Retina (tissue), 1 donor: Measurements from ENCODE around the gene FLT3LG.
"Not testable (repeated sequence)": the region's sequence is repeated elsewhere in the genome, so short reads cannot be mapped to it uniquely, and the experiment has no call there.

ENCODE experiments used
- DNase-seq: peaks from one replicate; pipeline ENCODE4 v3.0.0-alpha.2; 2016

Gene FLT3LG

GRCh38 chr19:49463960-49464740, 9.9 kb upstream of the FLT3LG start:
- no peak for DNase-seq

GRCh38 chr19:49465371-49465770, 8.6 kb upstream of the FLT3LG start:
- DNase-seq = no peak

GRCh38 chr19:49468199-49468598, 5.8 kb upstream of the FLT3LG start:
- DNase-seq = no peak

GRCh38 chr19:49468746-49469447, 5.1 kb upstream of the FLT3LG start:
- no peak for DNase-seq

- DNase-seq = no peak
Measured at GRCh38 chr19:49469828-49470614, 4.0 kb upstream of the FLT3LG start.

- no peak for DNase-seq
Measured at GRCh38 chr19:49470615-49470978, 3.4 kb upstream of the FLT3LG start.

GRCh38 chr19:49472936-49473335, 1.1 kb upstream of the FLT3LG start:
- no peak for DNase-seq

GRCh38 chr19:49473501-49473867, 531 bp upstream of the FLT3LG start:
- not testable (repeated sequence) for DNase-seq

GRCh38 chr19:49474542-49474924, 518 bp downstream of the FLT3LG start:
- peak; percentile 21 for DNase-seq

GRCh38 chr19:49475191-49475917, 1.3 kb downstream of the FLT3LG start:
- DNase-seq = no peak

- peak; percentile 71 for DNase-seq
Measured at GRCh38 chr19:49475995-49476880, 2.2 kb downstream of the FLT3LG start.

GRCh38 chr19:49479975-49480628, 6.1 kb downstream of the FLT3LG start:
- DNase-seq = no peak

- no peak for DNase-seq
Measured at GRCh38 chr19:49481020-49481683, 7.1 kb downstream of the FLT3LG start.

GRCh38 chr19:49486232-49486631, 12.2 kb downstream of the FLT3LG start:
- no peak for DNase-seq

GRCh38 chr19:49486710-49487276, 12.8 kb downstream of the FLT3LG start:
- DNase-seq = no peak

- peak; percentile 99 for DNase-seq
Measured at GRCh38 chr19:49487277-49488045, 13.4 kb downstream of the FLT3LG start, which contains the start of gene RPL13A. Gene RPL13A (plus strand): TSS chr19:49487608. CDS start chr19:49487630, 22 bp downstream.

- no peak for DNase-seq
Measured at GRCh38 chr19:49488046-49488862, 14.2 kb downstream of the FLT3LG start.

- no peak for DNase-seq
Measured at GRCh38 chr19:49488863-49489537, 15.0 kb downstream of the FLT3LG start.
